OCI-LY7 (cell line): ENCODE data around the gene RIN3. TPM values are rescaled to one million over a fixed set of nuclear protein-coding genes. Genes with fewer than 3 reads are reported as not detected.

Experiments used
- BruUV-seq: library from RNA; stranded (reverse); fragments of 400-500 nt; replicated peaks from 2 replicates; lab custom pipeline; 2021; lab: Mats Ljungman, UMichigan
- CTCF ChIA-PET: fragments of 300-600 bp; sonication (Branson Sonifier 250); formaldehyde crosslinking; loops from one replicate; lab custom pipeline; 2022; ENCODE audit warnings: antibody characterized with exemption; ENCODE audit not compliant: unreplicated experiment; lab: Charles Lee
- POLR2A ChIA-PET: fragments of 300-600 bp; sonication (Branson Sonifier 250); formaldehyde crosslinking; loops from one replicate; lab custom pipeline; 2022; ENCODE audit warnings: antibody characterized with exemption; lab: Charles Lee
- DNase-seq: peaks from one replicate; pipeline ENCODE4 v3.0.0-alpha.2; 2015; ENCODE audit warnings: low spot score
- H2AFZ ChIP-seq: fragments of 200-600 bp; sonication (generic), shearing (Covaris generic); 2 replicates; pipeline ENCODE4 v1.6.1; 2014; ENCODE audit warnings: mild to moderate bottlenecking, antibody characterized with exemption, low read length, moderate library complexity
- H3K27ac ChIP-seq: fragments of 200-600 bp; sonication (generic); 2 replicates; pipeline ENCODE4 v1.5.1; 2014; ENCODE audit warnings: mixed run types, low read depth, mild to moderate bottlenecking, moderate library complexity, low read length, inconsistent platforms; ENCODE audit not compliant: poor library complexity, severe bottlenecking
- H3K36me3 ChIP-seq: fragments of 200-600 bp; sonication (generic); 2 replicates; pipeline ENCODE4 v1.6.1; 2014; ENCODE audit warnings: mild to moderate bottlenecking, antibody characterized with exemption, low read length, moderate library complexity, mixed read lengths; ENCODE audit not compliant: insufficient read depth
- H3K4me1 ChIP-seq: fragments of 200-600 bp; sonication (generic); 2 replicates; pipeline ENCODE4 v1.5.1; 2014; ENCODE audit warnings: mild to moderate bottlenecking, low read length; ENCODE audit not compliant: insufficient read depth, poor library complexity, severe bottlenecking
- H3K4me2 ChIP-seq: fragments of 200-600 bp; sonication (generic); 2 replicates; pipeline ENCODE4 v1.6.1; 2014; ENCODE audit warnings: mild to moderate bottlenecking, low read length
- H3K4me3 ChIP-seq: fragments of 200-600 bp; sonication (generic); 2 replicates; pipeline ENCODE4 v1.5.1; 2014; ENCODE audit warnings: mild to moderate bottlenecking, low read depth, low read length; ENCODE audit not compliant: poor library complexity, severe bottlenecking
- H3K79me2 ChIP-seq: fragments of 200-600 bp; sonication (generic); 2 replicates; pipeline ENCODE4 v1.6.1; 2016; ENCODE audit warnings: low read depth, mild to moderate bottlenecking, low read length, moderate library complexity, mixed read lengths; ENCODE audit not compliant: insufficient read depth
- H3K9me2 ChIP-seq: fragments of 200-600 bp; sonication (generic); 2 replicates; pipeline ENCODE4 v1.6.1; 2016; ENCODE audit warnings: mild to moderate bottlenecking, low read length, mixed read lengths; ENCODE audit not compliant: insufficient read depth
- H3K9me3 ChIP-seq: fragments of 200-600 bp; sonication (generic); 2 replicates; pipeline ENCODE4 v1.6.1; 2014; ENCODE audit warnings: mild to moderate bottlenecking, mixed run types, low read length, mixed read lengths
- H4K20me1 ChIP-seq: fragments of 200-600 bp; sonication (generic); 2 replicates; pipeline ENCODE4 v1.6.1; 2014; ENCODE audit warnings: mild to moderate bottlenecking, antibody characterized with exemption, low read length, moderate library complexity, mixed read lengths; ENCODE audit not compliant: insufficient read depth
- EZH2phosphoT487 ChIP-seq: fragments of 200-600 bp; sonication (generic); IDR thresholded peaks from 2 replicates; pipeline ENCODE4 v1.6.1; 2018; ENCODE audit warnings: low read depth, borderline replicate concordance, mild to moderate bottlenecking, mixed run types, antibody characterized with exemption, low read length, moderate library complexity, mixed read lengths
- intact Hi-C: fragments of 100-400 bp; cut with micrococcal nuclease; formaldehyde crosslinking; loops from one replicate; pipeline ENCODE4 v1.10.0; 2022; ENCODE audit not compliant: unreplicated experiment
- total RNA-seq, 2 experiments: library from RNA; depleted of rRNA in 1 of 2; stranded (reverse); fragments of >200 nt in 1 of 2; shearing (Covaris generic) in 1 of 2; gene quantifications; 2 replicates each; pipeline ENCODE4 v1.2.3, GENCODE V29; 2014 to 2022
- TF ChIP-seq, protein P1 (sequence below): fragments of 200-600 bp; sonication (generic); conservative IDR thresholded peaks from 2 replicates; pipeline ENCODE4 v1.5.1; 2014; ENCODE audit warnings: mild to moderate bottlenecking, antibody characterized with exemption, low read length, moderate library complexity, mixed read lengths

Gene RIN3
- total RNA-seq, 2 experiments from 2014 or later = not detected

- ChIA-PET POLR2A (no interaction called here), CTCF (no interaction called here)
- intact Hi-C loops = no loop called here
- Histone ChIP-seq H3K4me3 (no peak overlapping the region), H3K4me2 (no peak overlapping the region), H3K36me3 (no peaks in the 10 kb centered on the region), H3K9me3 (no peaks in the 10 kb centered on the region), H3K79me2 (no peaks in the 10 kb centered on the region), H4K20me1 (no peaks in the 10 kb centered on the region), H3K27ac (no peak overlapping the region), H2AFZ (no peak overlapping the region), H3K9me2 (no peaks in the 10 kb centered on the region), H3K4me1 (no peaks in the 10 kb centered on the region)
- DNase-seq = no peak
- TF ChIP-seq, protein P1, sequence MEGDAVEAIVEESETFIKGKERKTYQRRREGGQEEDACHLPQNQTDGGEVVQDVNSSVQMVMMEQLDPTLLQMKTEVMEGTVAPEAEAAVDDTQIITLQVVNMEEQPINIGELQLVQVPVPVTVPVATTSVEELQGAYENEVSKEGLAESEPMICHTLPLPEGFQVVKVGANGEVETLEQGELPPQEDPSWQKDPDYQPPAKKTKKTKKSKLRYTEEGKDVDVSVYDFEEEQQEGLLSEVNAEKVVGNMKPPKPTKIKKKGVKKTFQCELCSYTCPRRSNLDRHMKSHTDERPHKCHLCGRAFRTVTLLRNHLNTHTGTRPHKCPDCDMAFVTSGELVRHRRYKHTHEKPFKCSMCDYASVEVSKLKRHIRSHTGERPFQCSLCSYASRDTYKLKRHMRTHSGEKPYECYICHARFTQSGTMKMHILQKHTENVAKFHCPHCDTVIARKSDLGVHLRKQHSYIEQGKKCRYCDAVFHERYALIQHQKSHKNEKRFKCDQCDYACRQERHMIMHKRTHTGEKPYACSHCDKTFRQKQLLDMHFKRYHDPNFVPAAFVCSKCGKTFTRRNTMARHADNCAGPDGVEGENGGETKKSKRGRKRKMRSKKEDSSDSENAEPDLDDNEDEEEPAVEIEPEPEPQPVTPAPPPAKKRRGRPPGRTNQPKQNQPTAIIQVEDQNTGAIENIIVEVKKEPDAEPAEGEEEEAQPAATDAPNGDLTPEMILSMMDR = no peak
- TF ChIP-seq EZH2phosphoT487 = no peak
- BruUV-seq = no TSS peak
Measured at GRCh38 chr14:92590941-92591340, 77.4 kb downstream of the RIN3 start.

DNA sequence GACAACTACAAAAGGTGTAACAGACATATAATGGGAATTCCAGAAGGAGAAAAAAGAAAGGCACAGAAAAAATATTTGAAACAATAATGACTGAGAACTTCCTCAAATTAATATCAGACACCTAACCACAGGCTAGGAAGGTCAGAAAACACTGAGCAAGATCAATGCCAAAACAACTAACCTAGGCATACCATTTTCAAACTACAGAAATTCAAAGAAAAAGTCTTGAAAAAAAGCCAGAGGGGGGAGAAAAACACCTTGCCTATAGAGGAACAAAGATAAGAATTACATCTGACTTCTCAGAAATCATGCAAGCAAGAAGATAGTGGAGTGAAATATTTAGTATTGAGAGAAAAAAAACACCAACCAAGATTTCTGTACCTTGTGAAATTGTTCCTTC lies 77.8 kb downstream of the RIN3 start:
- Histone ChIP-seq H3K4me1 (no peaks in the 10 kb centered on the region), H3K4me3 (no peak overlapping the region), H2AFZ (no peak overlapping the region), H4K20me1 (no peaks in the 10 kb centered on the region), H3K79me2 (no peaks in the 10 kb centered on the region), H3K9me2 (no peaks in the 10 kb centered on the region), H3K9me3 (no peaks in the 10 kb centered on the region), H3K27ac (no peak overlapping the region), H3K4me2 (no peak overlapping the region), H3K36me3 (no peaks in the 10 kb centered on the region)
- no TSS peak for BruUV-seq
- intact Hi-C loops = no loop called here
- no peak for DNase-seq
- TF ChIP-seq, protein P1 = no peak
- TF ChIP-seq EZH2phosphoT487 = no peak
- POLR2A ChIA-PET = no interaction called here
- CTCF ChIA-PET = no interaction called here

DNA sequence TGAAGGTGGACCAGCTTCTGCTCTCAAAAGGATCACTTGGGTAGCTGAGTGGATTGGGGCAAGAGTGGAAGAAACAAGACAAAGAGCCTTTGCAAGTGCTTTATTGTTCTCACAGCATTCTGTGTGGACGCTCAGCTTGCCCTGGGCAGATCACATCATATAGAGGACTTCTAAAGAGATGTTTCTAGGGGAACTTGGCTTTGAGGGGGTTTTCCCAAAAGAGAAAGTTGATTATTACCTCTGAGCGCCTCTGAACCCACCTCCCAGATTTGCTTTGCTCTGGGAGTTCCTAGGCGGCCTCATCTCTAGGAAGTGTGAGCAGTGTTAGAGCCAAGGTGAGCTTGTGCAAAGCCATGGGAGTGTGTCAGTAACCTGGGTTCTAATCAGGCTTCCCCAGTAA lies 81.7 kb downstream of the RIN3 start:
- DNase-seq = no peak
- CTCF ChIA-PET = no interaction called here
- no peaks in the 10 kb centered on the region for H3K36me3 ChIP-seq
- H3K4me1 ChIP-seq = no peaks in the 10 kb centered on the region
- H3K27ac ChIP-seq = no peak overlapping the region
- no TSS peak for BruUV-seq
- no peaks in the 10 kb centered on the region for H4K20me1 ChIP-seq
- intact Hi-C loops = no loop called here
- no peak for TF ChIP-seq EZH2phosphoT487
- TF ChIP-seq, protein P1 = no peak
- no peaks in the 10 kb centered on the region for H3K9me3 ChIP-seq
- H3K79me2 ChIP-seq = no peaks in the 10 kb centered on the region
- no peaks in the 10 kb centered on the region for H3K9me2 ChIP-seq
- no peak overlapping the region for H2AFZ ChIP-seq
- POLR2A ChIA-PET = no interaction called here
- H3K4me3 ChIP-seq = no peak overlapping the region
- no peak overlapping the region for H3K4me2 ChIP-seq
